Right lobe of liver (tissue), 4 donors: ENCODE results near the gene CNIH3.

Source experiments
- CTCF ChIP-seq, 4 donors: fragments of 200-600 bp in 3 of 4; fragments of 450-650 bp in 1 of 4; IDR thresholded peaks; one replicate each; pipeline versions ENCODE4 v1.5.1 to v1.8.0; 2016 to 2022; ENCODE audit warnings: antibody characterized with exemption in 4 of 4, mild to moderate bottlenecking in 2 of 4
- POLR2A ChIP-seq: fragments of 450-650 bp; IDR thresholded peaks from one replicate; pipeline ENCODE4 v1.6.1; 2017; ENCODE audit warnings: antibody characterized with exemption, mild to moderate bottlenecking
- donor health status: DM: no; HTN: no; CAD: no.
- donor health status: DM: no; HTN: no; CAD: no.
- donor health status: DM: no; HTN: yes; CAD: no.

- TF ChIP-seq CTCF (IDR thresholded peaks at IDR 0.05) (no peak), POLR2A (no peak)
Measured at GRCh38 chr1:224591326-224591725, 24.8 kb upstream of the CNIH3 start.
